ENCODE data around the gene SYMPK.
A peak's percentile ranks its signal among the peaks of the same experiment; 100 is the strongest.

The SYMPK gene

DNA sequence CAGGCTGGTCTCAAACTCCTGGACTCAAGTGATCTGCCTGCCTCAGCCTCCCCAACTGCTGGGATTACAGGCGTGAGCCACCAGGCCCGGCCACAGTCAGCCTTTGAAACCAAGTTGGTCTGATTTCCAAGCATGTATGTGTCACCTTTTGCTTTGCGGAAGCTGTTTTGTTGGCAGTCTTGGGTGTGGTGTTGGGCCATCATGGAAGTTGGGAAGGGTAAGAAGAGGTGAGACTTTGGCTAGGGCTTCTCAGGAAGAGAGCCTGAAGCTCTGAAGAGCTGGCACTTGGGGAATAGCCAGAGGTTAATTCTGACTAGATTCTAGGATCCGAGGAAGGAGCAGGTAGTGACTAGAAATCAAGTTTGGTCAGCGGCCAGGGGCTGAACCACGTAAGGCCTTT lies 50.6 kb downstream of the SYMPK start:
- no peak for DNase-seq (ENCODE audit: low read depth in 2 of 2)
- H3K4me3 ChIP-seq (replicated peaks in 1 of 2; ENCODE audit: low read depth in 2 of 2, low read length in 2 of 2) = no peak overlapping the region
- TF ChIP-seq, protein P1, sequence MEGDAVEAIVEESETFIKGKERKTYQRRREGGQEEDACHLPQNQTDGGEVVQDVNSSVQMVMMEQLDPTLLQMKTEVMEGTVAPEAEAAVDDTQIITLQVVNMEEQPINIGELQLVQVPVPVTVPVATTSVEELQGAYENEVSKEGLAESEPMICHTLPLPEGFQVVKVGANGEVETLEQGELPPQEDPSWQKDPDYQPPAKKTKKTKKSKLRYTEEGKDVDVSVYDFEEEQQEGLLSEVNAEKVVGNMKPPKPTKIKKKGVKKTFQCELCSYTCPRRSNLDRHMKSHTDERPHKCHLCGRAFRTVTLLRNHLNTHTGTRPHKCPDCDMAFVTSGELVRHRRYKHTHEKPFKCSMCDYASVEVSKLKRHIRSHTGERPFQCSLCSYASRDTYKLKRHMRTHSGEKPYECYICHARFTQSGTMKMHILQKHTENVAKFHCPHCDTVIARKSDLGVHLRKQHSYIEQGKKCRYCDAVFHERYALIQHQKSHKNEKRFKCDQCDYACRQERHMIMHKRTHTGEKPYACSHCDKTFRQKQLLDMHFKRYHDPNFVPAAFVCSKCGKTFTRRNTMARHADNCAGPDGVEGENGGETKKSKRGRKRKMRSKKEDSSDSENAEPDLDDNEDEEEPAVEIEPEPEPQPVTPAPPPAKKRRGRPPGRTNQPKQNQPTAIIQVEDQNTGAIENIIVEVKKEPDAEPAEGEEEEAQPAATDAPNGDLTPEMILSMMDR (IDR thresholded peaks at IDR 0.05; ENCODE audit: low read depth, low read length) = no peak

- TF ChIP-seq, protein P1 (IDR thresholded peaks at IDR 0.05; ENCODE audit: low read depth, low read length) = no peak
- no peak overlapping the region for H3K4me3 ChIP-seq (replicated peaks in 1 of 2; ENCODE audit: low read depth in 2 of 2, low read length in 2 of 2)
- peak; percentile 74 to 81 for DNase-seq (ENCODE audit: low read depth in 2 of 2)
Measured at GRCh38 chr19:45809643-45810159, 53.2 kb downstream of the SYMPK start.

DNA sequence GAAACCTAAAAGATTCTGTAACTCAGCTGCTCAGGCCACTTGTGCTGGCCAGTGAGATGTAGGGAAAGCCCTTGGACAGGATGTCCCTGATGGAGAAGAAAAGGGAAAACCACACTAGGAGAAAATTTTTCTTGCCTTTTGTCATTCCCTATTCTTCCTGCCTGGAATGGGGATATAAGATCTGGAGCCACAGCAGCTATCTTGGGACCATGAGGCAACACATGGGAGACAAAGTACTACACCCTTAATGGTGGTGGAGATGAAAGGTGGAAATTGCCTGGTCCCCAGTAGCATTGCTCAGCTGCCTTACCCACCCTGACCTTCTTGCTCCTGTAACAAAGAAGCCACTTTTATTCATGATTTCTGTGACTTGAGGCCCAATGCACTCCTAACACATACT lies 57.2 kb downstream of the SYMPK start:
- TF ChIP-seq, protein P1 (IDR thresholded peaks at IDR 0.05; ENCODE audit: low read depth, low read length) = no peak
- H3K4me3 ChIP-seq (replicated peaks in 1 of 2; ENCODE audit: low read depth in 2 of 2, low read length in 2 of 2) = no peak overlapping the region

GRCh38 chr19:45804959-45805230 lies 58.1 kb downstream of the SYMPK start:
- no peak overlapping the region for H3K4me3 ChIP-seq (replicated peaks in 1 of 2; ENCODE audit: low read depth in 2 of 2, low read length in 2 of 2)
- TF ChIP-seq, protein P1 (IDR thresholded peaks at IDR 0.05; ENCODE audit: low read depth, low read length) = no peak
- DNase-seq (ENCODE audit: low read depth in 2 of 2) = no peak

More for the DNA sequence above, 57.2 kb downstream of the SYMPK start:
- DNase-seq (ENCODE audit: low read depth in 2 of 2) = no peak

DNA sequence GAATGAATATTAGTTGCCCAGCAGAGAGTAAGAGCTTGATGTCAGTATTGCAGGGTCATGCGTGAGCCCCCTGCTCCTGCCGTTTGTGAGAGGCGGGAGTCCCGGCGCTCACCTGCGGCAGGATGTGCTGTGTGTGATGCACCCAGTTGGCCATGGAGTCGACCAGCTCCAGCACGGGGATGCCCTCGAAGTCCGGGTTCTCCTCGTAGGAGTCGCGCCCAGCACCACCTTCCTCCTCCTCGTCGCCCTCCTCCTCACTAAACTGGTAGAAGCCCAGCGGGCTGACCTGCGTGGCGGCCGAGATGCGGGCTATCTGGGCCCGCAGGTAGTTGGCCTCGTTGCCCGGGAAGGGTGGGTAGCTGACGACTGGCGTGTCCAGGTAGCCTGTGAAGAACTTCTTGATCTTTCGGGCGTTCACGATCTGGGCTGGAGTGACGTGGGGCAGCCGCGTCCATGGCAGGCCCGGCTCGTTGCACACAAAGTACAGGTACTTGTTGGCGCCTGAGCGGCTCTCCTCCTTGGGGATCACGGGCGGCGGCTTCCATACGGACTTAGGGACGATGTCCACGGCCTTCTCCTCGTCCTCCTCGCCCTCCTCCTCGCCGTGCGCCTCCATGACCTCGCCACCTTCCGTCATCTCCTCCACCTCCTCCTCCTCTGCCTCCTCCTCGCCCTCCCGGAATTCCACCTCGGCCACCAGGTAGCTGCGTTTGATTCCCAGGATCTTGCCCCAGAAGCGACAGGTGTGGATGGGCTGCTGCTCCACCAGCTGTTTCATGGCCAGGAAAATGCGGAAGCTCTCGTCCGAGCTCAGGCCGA lies 58.6 kb downstream of the SYMPK start:
- no peak for DNase-seq (ENCODE audit: low read depth in 2 of 2)

GRCh38 chr19:45801603-45802175 lies 61.3 kb downstream of the SYMPK start:
- DNase-seq (ENCODE audit: low read depth in 2 of 2) = no peak
- TF ChIP-seq, protein P1 (IDR thresholded peaks at IDR 0.05; ENCODE audit: low read depth, low read length) = no peak
- H3K4me3 ChIP-seq (replicated peaks in 1 of 2; ENCODE audit: low read depth in 2 of 2, low read length in 2 of 2) = no peak overlapping the region

More for the DNA sequence above, 58.6 kb downstream of the SYMPK start:
- H3K4me3 ChIP-seq (replicated peaks in 1 of 2; ENCODE audit: low read depth in 2 of 2, low read length in 2 of 2) = no peak overlapping the region
- TF ChIP-seq, protein P1 (IDR thresholded peaks at IDR 0.05; ENCODE audit: low read depth, low read length) = no peak

All from cardiac fibroblast (primary cell).